Upper lobe of left lung (tissue), 4 donors: Measurements from ENCODE around the gene TMCC1.

Experiments
- EP300 ChIP-seq, 4 donors: sonication (generic); formaldehyde crosslinking; IDR thresholded peaks; one replicate each; pipeline ENCODE4 v1.5.1; 2017; ENCODE audit warnings: antibody characterized with exemption in 4 of 4, control low read depth in 2 of 4
- POLR2A ChIP-seq, 4 donors: fragments of 450-650 bp; IDR thresholded peaks; one replicate each; pipeline ENCODE4 v1.5.1; 2016 to 2017; ENCODE audit warnings: antibody characterized with exemption in 4 of 4, mild to moderate bottlenecking in 2 of 4
- TF ChIP-seq, protein P1 (sequence below), 6 experiments: fragments of 450-650 bp in 4 of 6; fragments of 200-600 bp in 2 of 6; sonication (generic) in 2 of 6; IDR thresholded peaks; one replicate each; pipeline ENCODE4 v1.5.1; 2016 to 2019; ENCODE audit warnings: antibody characterized with exemption in 6 of 6

DNA sequence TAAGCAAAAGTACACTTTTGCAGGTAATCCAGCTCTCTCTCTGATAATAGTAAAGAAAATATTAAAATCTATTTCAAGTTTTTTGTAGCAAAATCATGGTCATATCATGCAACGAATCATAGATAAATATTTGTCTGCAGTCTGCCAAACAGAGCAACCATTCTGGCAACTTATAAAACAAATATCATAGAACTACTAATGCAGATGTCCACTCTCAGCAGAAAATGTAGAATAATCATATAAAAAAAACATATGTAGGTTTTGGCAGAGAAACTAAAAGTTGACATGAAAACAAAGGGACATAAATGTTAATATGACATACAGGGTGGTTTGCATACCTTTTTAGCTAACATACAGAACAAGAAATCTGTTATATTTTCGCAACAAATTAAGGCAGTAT, 12.2 kb downstream of the TMCC1 start:
- TF ChIP-seq, protein P1, sequence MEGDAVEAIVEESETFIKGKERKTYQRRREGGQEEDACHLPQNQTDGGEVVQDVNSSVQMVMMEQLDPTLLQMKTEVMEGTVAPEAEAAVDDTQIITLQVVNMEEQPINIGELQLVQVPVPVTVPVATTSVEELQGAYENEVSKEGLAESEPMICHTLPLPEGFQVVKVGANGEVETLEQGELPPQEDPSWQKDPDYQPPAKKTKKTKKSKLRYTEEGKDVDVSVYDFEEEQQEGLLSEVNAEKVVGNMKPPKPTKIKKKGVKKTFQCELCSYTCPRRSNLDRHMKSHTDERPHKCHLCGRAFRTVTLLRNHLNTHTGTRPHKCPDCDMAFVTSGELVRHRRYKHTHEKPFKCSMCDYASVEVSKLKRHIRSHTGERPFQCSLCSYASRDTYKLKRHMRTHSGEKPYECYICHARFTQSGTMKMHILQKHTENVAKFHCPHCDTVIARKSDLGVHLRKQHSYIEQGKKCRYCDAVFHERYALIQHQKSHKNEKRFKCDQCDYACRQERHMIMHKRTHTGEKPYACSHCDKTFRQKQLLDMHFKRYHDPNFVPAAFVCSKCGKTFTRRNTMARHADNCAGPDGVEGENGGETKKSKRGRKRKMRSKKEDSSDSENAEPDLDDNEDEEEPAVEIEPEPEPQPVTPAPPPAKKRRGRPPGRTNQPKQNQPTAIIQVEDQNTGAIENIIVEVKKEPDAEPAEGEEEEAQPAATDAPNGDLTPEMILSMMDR (IDR thresholded peaks at IDR 0.05): no peak
- TF ChIP-seq EP300 (IDR thresholded peaks at IDR 0.05) (no peak), POLR2A (IDR thresholded peaks at IDR 0.05) (no peak)
